DOHH2 (cell line): ENCODE results near the gene IBA57.

Experiments used
- H3F3A ChIP-seq: fragments of 200-600 bp; sonication (generic), shearing (Covaris generic); 2 replicates; pipeline ENCODE4 v1.6.0; 2016; ENCODE audit warnings: antibody characterized with exemption, mild to moderate bottlenecking; ENCODE audit not compliant: control insufficient read depth, insufficient read depth
- H3K27ac ChIP-seq: fragments of 200-600 bp; sonication (generic); 2 replicates; pipeline ENCODE4 v1.5.1; 2014; ENCODE audit warnings: low read depth, mild to moderate bottlenecking, low read length, moderate library complexity
- H3K27me3 ChIP-seq: fragments of 200-600 bp; sonication (generic); 2 replicates; pipeline ENCODE4 v1.6.1; 2014; ENCODE audit warnings: mild to moderate bottlenecking, low read length, mixed read lengths; ENCODE audit not compliant: control insufficient read depth
- H3K36me3 ChIP-seq: fragments of 200-600 bp; sonication (generic); 2 replicates; pipeline ENCODE4 v1.6.1; 2014; ENCODE audit warnings: mild to moderate bottlenecking, low read length, moderate library complexity, mixed read lengths; ENCODE audit not compliant: control insufficient read depth
- H3K4me1 ChIP-seq: fragments of 200-600 bp; sonication (generic); 2 replicates; pipeline ENCODE4 v1.6.1; 2014; ENCODE audit warnings: mild to moderate bottlenecking, low read length, mixed read lengths; ENCODE audit not compliant: control insufficient read depth
- H3K4me2 ChIP-seq: fragments of 200-600 bp; sonication (generic); 2 replicates; pipeline ENCODE4 v1.6.0; 2014; ENCODE audit warnings: mild to moderate bottlenecking, low read length, moderate library complexity
- H3K4me3 ChIP-seq: fragments of 200-600 bp; sonication (generic); 2 replicates; pipeline ENCODE4 v1.5.1; 2014; ENCODE audit warnings: mild to moderate bottlenecking, low read length, mixed read lengths
- H3K79me2 ChIP-seq: fragments of 200-600 bp; sonication (generic); 2 replicates; pipeline ENCODE4 v1.6.1; 2014; ENCODE audit warnings: mild to moderate bottlenecking, low read length, mixed read lengths; ENCODE audit not compliant: control insufficient read depth
- H3K9me2 ChIP-seq: fragments of 200-600 bp; sonication (generic); replicated peaks from 2 replicates; pipeline ENCODE4 v1.6.1; 2014; ENCODE audit warnings: mild to moderate bottlenecking, low read length, mixed read lengths; ENCODE audit not compliant: control insufficient read depth
- H3K9me3 ChIP-seq: fragments of 200-600 bp; sonication (generic); 2 replicates; pipeline ENCODE4 v1.6.1; 2014; ENCODE audit warnings: antibody characterized with exemption, low read length, mixed read lengths; ENCODE audit not compliant: control insufficient read depth, insufficient read depth
- H4K20me1 ChIP-seq: fragments of 200-600 bp; sonication (generic); 2 replicates; pipeline ENCODE4 v1.6.0; 2014; ENCODE audit warnings: low read depth, mild to moderate bottlenecking, antibody characterized with exemption, low read length, moderate library complexity; ENCODE audit not compliant: control insufficient read depth, insufficient read depth
- EZH2phosphoT487 ChIP-seq: fragments of 200-600 bp; sonication (generic); IDR thresholded peaks from 2 replicates; pipeline ENCODE4 v1.6.1; 2017; ENCODE audit warnings: borderline replicate concordance, mild to moderate bottlenecking, antibody characterized with exemption, low read length, moderate library complexity, mixed read lengths
- TF ChIP-seq, protein P1 (sequence below): fragments of 200-600 bp; sonication (generic); IDR thresholded peaks from one replicate; pipeline ENCODE4 v1.5.1; 2014; ENCODE audit warnings: antibody characterized with exemption, mild to moderate bottlenecking, low read depth, low read length; ENCODE audit not compliant: poor library complexity, severe bottlenecking

The IBA57 gene

DNA sequence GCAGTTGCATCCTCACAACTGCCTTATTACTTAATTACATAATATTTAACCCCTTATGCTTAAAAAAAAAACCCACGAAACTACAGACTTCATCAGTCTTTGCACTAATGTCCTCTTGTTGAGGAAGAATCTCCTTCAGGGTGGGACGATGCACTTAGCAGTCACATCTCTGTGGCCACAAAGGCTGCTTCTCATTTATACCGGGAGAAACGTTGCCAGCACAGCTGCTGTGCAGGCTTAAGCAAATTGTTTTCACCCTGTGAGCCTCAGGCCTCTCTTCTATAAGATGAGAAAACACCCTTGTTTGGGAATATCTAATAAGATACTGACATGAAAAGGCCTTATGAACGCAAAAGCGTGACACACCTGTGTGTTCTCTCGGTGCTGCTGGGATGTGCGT is 39.4 kb downstream of the IBA57 start:
- Histone ChIP-seq H3K27me3 (no peaks in the 10 kb centered on the region), H4K20me1 (no peaks in the 10 kb centered on the region), H3K79me2 (no peaks in the 10 kb centered on the region), H3K9me3 (peaks cover under 1% of the 10 kb centered on the region; the same call in 1 of the 2 replicates), H3K36me3 (no peaks in the 10 kb centered on the region), H3K9me2 (no peaks in the 10 kb centered on the region), H3K27ac (no peak overlapping the region), H3K4me3 (no peak overlapping the region), H3K4me2 (no peak overlapping the region), H3K4me1 (no peaks in the 10 kb centered on the region), H3F3A (no peaks in the 10 kb centered on the region)
- TF ChIP-seq, protein P1, sequence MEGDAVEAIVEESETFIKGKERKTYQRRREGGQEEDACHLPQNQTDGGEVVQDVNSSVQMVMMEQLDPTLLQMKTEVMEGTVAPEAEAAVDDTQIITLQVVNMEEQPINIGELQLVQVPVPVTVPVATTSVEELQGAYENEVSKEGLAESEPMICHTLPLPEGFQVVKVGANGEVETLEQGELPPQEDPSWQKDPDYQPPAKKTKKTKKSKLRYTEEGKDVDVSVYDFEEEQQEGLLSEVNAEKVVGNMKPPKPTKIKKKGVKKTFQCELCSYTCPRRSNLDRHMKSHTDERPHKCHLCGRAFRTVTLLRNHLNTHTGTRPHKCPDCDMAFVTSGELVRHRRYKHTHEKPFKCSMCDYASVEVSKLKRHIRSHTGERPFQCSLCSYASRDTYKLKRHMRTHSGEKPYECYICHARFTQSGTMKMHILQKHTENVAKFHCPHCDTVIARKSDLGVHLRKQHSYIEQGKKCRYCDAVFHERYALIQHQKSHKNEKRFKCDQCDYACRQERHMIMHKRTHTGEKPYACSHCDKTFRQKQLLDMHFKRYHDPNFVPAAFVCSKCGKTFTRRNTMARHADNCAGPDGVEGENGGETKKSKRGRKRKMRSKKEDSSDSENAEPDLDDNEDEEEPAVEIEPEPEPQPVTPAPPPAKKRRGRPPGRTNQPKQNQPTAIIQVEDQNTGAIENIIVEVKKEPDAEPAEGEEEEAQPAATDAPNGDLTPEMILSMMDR = no peak
- no peak for TF ChIP-seq EZH2phosphoT487

DNA sequence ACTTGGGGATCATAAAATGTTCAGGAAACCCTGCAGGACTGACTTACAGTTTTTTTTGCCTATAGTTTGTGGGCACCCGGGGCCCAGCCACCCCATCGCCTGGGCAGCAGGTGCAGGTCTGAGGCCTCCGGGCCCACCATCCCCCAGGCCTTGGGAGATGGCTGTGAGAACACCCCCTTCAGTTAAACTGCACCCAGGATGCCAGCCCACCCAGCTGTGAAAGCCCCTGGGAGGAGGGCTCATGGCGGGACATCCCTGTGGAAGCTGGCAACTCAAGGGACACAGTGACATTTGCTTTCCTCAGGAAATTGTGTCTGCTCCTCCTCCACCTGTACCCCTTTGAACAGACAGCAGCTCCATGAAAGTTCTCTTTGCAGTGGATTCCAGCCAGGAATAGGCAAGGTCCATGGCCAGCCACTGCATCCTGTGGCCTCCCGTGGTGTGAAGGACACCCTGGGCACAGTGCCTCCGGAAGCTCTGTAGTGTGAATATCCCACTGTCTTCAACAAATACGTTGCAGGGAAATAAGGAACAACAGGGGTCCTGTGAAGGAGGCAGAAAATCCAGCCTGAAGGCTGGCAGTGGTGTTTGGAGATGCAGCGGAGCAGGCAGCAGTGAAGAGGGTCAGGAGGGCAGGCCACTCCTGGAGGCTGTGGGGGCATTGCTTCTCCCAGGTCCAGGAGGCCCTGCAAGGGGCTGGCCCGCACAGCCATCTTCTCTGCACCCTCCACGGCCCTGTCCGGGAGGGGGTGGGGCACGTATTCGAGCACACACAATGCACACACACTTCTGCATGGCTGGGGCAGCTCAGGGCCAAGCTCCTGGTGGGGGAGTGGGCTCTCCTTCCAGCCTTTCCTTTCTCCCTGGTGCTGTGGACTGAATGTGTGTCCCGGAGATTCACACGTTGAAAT is 40.2 kb downstream of the IBA57 start:
- no peaks in the 10 kb centered on the region for H3F3A ChIP-seq
- H3K9me2 ChIP-seq = no peaks in the 10 kb centered on the region
- no peak overlapping the region for H3K27ac ChIP-seq
- H3K79me2 ChIP-seq = no peaks in the 10 kb centered on the region
- H3K4me3 ChIP-seq = no peak overlapping the region
- no peak overlapping the region for H3K4me2 ChIP-seq
- no peaks in the 10 kb centered on the region for H3K27me3 ChIP-seq
- H3K4me1 ChIP-seq = no peaks in the 10 kb centered on the region
- no peak for TF ChIP-seq EZH2phosphoT487
- TF ChIP-seq, protein P1 = no peak
- no peaks in the 10 kb centered on the region for H3K9me3 ChIP-seq
- H4K20me1 ChIP-seq = no peaks in the 10 kb centered on the region
- H3K36me3 ChIP-seq = no peaks in the 10 kb centered on the region

DNA sequence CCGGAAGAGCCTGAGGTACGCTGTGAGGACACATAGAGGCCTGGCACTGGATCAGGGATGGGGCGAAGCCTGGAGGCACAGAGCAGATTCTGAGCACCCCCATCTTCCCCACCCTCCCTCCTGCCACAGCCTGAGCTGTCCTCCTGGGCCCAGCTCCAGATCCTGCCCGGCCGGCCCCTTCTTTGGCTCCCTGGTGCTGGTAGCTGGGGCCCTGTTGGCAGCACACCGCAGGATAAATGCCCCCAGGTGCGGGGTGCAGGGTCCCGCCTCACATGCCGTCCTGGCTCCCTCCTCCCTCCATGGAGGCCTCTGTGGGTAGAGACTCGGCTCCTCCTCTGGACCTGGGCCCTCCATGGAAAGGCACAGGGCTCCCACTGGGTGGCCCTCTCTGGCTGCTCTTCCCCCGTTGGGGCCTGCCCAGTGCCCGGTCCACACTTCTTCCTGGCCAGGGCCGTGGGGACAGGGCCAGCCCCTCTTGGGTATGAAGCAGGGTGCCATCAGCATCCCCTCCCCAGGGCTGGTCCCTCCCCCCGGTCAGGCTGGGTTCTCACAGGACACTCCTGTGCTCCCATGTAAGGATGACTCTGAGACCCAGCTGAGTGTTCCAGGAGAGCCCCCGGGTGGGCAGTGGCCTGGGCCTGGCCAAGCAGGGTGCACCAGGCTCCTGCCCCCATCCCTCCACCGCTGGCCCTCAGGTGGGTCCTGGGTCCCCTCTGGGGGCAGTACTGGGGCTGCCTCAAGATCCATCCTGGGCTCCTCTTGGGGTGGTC is 41.2 kb downstream of the IBA57 start:
- H3K9me2 ChIP-seq = no peaks in the 10 kb centered on the region
- H3K4me1 ChIP-seq = no peaks in the 10 kb centered on the region
- no peak overlapping the region for H3K27ac ChIP-seq
- H3K4me2 ChIP-seq = no peak overlapping the region
- no peaks in the 10 kb centered on the region for H3K27me3 ChIP-seq
- no peaks in the 10 kb centered on the region for H3F3A ChIP-seq
- no peaks in the 10 kb centered on the region for H4K20me1 ChIP-seq
- H3K9me3 ChIP-seq = no peaks in the 10 kb centered on the region
- H3K4me3 ChIP-seq = no peak overlapping the region
- no peaks in the 10 kb centered on the region for H3K79me2 ChIP-seq
- H3K36me3 ChIP-seq = no peaks in the 10 kb centered on the region
- no peak for TF ChIP-seq EZH2phosphoT487
- TF ChIP-seq, protein P1 = no peak
